Gastrocnemius medialis (tissue), 4 donors: ENCODE measurements around the gene TLE4.

Source experiments
- CTCF ChIP-seq, 5 experiments: fragments of 450-650 bp in 3 of 5; fragments of 200-600 bp in 2 of 5; sonication (generic) in 2 of 5; IDR thresholded peaks in 4 of 5; conservative IDR thresholded peaks in 1 of 5; 1 replicate in 4 of 5; 2 replicates in 1 of 5; pipeline ENCODE4 v1.5.1; 2016 to 2019; ENCODE audit warnings: antibody characterized with exemption in 5 of 5, mild to moderate bottlenecking in 3 of 5, moderate library complexity in 3 of 5
- POLR2A ChIP-seq, 2 donors: fragments of 450-650 bp; IDR thresholded peaks; one replicate each; pipeline ENCODE4 v1.6.1; 2017; ENCODE audit warnings: antibody characterized with exemption in 2 of 2, mild to moderate bottlenecking in 2 of 2, moderate library complexity in 2 of 2

GRCh38 chr9:79668956-79669355, 97.2 kb downstream of the TLE4 start:
- TF ChIP-seq CTCF (IDR thresholded peaks at IDR 0.05 in 4 of 5, conservative IDR thresholded peaks at IDR 0.05 in 1 of 5), result no peak
- TF ChIP-seq POLR2A (IDR thresholded peaks at IDR 0.05), result no peak
